IPS DF 19.7 (cell line): ENCODE measurements around the gene STS.

Source experiments
- DNase-seq: peaks from one replicate; pipeline ENCODE4 v3.0.0-alpha.2; 2013; ENCODE audit warnings: low read depth, low spot score

STS gene

GRCh38 chrX:7139202-7140081 lies 8.1 kb upstream of the STS start:
- DNase-seq: no peak

- no peak for DNase-seq
Measured at GRCh38 chrX:7143076-7143475, 4.4 kb upstream of the STS start.

GRCh38 chrX:7143941-7144525 lies 3.5 kb upstream of the STS start:
- no peak for DNase-seq

GRCh38 chrX:7145454-7145853 lies 2.1 kb upstream of the STS start:
- no peak for DNase-seq

GRCh38 chrX:7146020-7146702 lies 1.4 kb upstream of the STS start:
- no peak for DNase-seq

GRCh38 chrX:7146703-7147412 lies 654 bp upstream of the STS start:
- DNase-seq: no peak

GRCh38 chrX:7147978-7148854 lies 704 bp downstream of the STS start, which contains the start of gene PUDP:
Gene PUDP (minus strand): TSS chrX:7148153. CDS start chrX:7148113, 40 bp downstream.
- DNase-seq: no peak

- DNase-seq: no peak
Measured at GRCh38 chrX:7149411-7149810, 1.9 kb downstream of the STS start.

GRCh38 chrX:7153231-7153630 lies 5.7 kb downstream of the STS start:
- no peak for DNase-seq

GRCh38 chrX:7154041-7154597 lies 6.6 kb downstream of the STS start:
- DNase-seq: no peak

- DNase-seq: no peak
Measured at GRCh38 chrX:7155163-7155562, 7.7 kb downstream of the STS start.

GRCh38 chrX:7156879-7157278 lies 9.4 kb downstream of the STS start:
- no peak for DNase-seq

- DNase-seq: no peak
Measured at GRCh38 chrX:7158468-7158990, 11.0 kb downstream of the STS start.

GRCh38 chrX:7159149-7159861 lies 11.8 kb downstream of the STS start:
- no peak for DNase-seq

GRCh38 chrX:7163146-7163677 lies 15.7 kb downstream of the STS start:
- no peak for DNase-seq

- no peak for DNase-seq
Measured at GRCh38 chrX:7164174-7164573, 16.7 kb downstream of the STS start.

- no peak for DNase-seq
Measured at GRCh38 chrX:7168371-7168770, 20.9 kb downstream of the STS start.

- no peak for DNase-seq
Measured at GRCh38 chrX:7169627-7170026, 22.1 kb downstream of the STS start.

- DNase-seq: no peak
Measured at GRCh38 chrX:7170898-7171297, 23.4 kb downstream of the STS start.
